B cell (primary cell): ENCODE results near the gene NPC1. TPM values are rescaled to one million over a fixed set of nuclear protein-coding genes. Genes with fewer than 3 reads are reported as not detected.
A peak's percentile ranks its signal among the peaks of the same experiment; 100 is the strongest.

Experiments
- ATAC-seq: fragments of 200-7000 bp; cut with Tn5 transposase; one replicate; pipeline ENCODE4 v1.10.0; 2021; ENCODE audit warnings: low read depth, mild to moderate bottlenecking, moderate number of reproducible peaks, moderate library complexity
- CTCF ChIA-PET: fragments of 350-600 bp; sonication (Branson Sonifier 250); formaldehyde crosslinking; loops from one replicate; lab custom pipeline; 2021; ENCODE audit warnings: antibody characterized with exemption, inconsistent platforms; lab: Charles Lee
- POLR2A ChIA-PET: fragments of 350-600 bp; sonication (Branson Sonifier 250); formaldehyde crosslinking; loops from one replicate; lab custom pipeline; 2021; ENCODE audit warnings: antibody characterized with exemption; lab: Charles Lee
- DNase-seq: peaks from one replicate; pipeline ENCODE4 v3.0.0; 2013
- H2AFZ ChIP-seq: 2 replicates; pipeline ENCODE4 v1.6.1; 2012; ENCODE audit warnings: mild to moderate bottlenecking, low read depth, low read length; ENCODE audit not compliant: insufficient read depth, poor library complexity, severe bottlenecking
- H3K27ac ChIP-seq, 2 donors: 1 replicate in 1 of 2; 2 replicates in 1 of 2; pipeline ENCODE4 v1.5.1; 2012 to 2013; ENCODE audit warnings: low read length in 2 of 2, mild to moderate bottlenecking in 2 of 2, moderate library complexity in 1 of 2
- H3K27me3 ChIP-seq, 4 experiments: fragments of 200-600 bp in 1 of 4; sonication (generic) in 1 of 4; replicated peaks in 1 of 4; 1 replicate in 2 of 4; 2 replicates in 2 of 4; pipeline versions ENCODE4 v1.6.1 to v1.7.0; 2013 to 2016; ENCODE audit warnings: low read length in 3 of 4, mild to moderate bottlenecking in 2 of 4, mixed read lengths in 1 of 4, moderate library complexity in 1 of 4; ENCODE audit not compliant: insufficient read depth in 4 of 4, control insufficient read depth in 3 of 4; ENCODE audit errors: control extremely low read depth in 1 of 4
- H3K36me3 ChIP-seq, 2 experiments: replicated peaks in 1 of 2; 1 replicate in 1 of 2; 2 replicates in 1 of 2; pipeline versions ENCODE4 v1.6.1 to v1.7.1; 2013; ENCODE audit warnings: low read length in 1 of 2; ENCODE audit not compliant: insufficient read depth in 2 of 2, control insufficient read depth in 1 of 2; ENCODE audit errors: control extremely low read depth in 1 of 2, extremely low read depth in 1 of 2
- H3K4me1 ChIP-seq, 2 donors: fragments of 200-600 bp in 1 of 2; sonication (generic) in 1 of 2; 1 replicate in 1 of 2; 2 replicates in 1 of 2; pipeline versions ENCODE4 v1.5.1 to v1.6.1; 2013 to 2017; ENCODE audit warnings: low read length in 2 of 2; ENCODE audit not compliant: control insufficient read depth in 2 of 2, insufficient read depth in 2 of 2
- H3K4me2 ChIP-seq: replicated peaks from 2 replicates; pipeline ENCODE3; 2012; ENCODE audit warnings: mild to moderate bottlenecking, low read depth, low read length; ENCODE audit not compliant: poor library complexity, severe bottlenecking
- H3K4me3 ChIP-seq, 5 experiments: fragments of 200-600 bp in 1 of 5; sonication (generic) in 1 of 5; 1 replicate in 3 of 5; 2 replicates in 2 of 5; pipeline versions ENCODE4 v1.5.1 to v1.7.0; 2011 to 2016; ENCODE audit warnings: low read length in 4 of 5, mild to moderate bottlenecking in 4 of 5, low read depth in 2 of 5, control low read depth in 1 of 5, moderate library complexity in 1 of 5; ENCODE audit not compliant: insufficient read depth in 1 of 5; ENCODE audit errors: control extremely low read depth in 1 of 5, extremely low read depth in 1 of 5
- H3K79me2 ChIP-seq: fragments of 200-600 bp; sonication (generic); one replicate; pipeline ENCODE4 v1.6.0; 2016; ENCODE audit warnings: low read length; ENCODE audit not compliant: control insufficient read depth, insufficient read depth
- H3K9ac ChIP-seq: fragments of 200-600 bp; sonication (generic); 2 replicates; pipeline ENCODE4 v1.6.1; 2017; ENCODE audit warnings: mild to moderate bottlenecking, low read length, moderate library complexity
- H3K9me3 ChIP-seq, 3 donors: one replicate each; pipeline versions ENCODE4 v1.6.1 to v1.7.1; 2013; ENCODE audit warnings: low read length in 2 of 3; ENCODE audit not compliant: control insufficient read depth in 2 of 3, insufficient read depth in 1 of 3; ENCODE audit errors: control extremely low read depth in 1 of 3
- H4K20me1 ChIP-seq: 2 replicates; pipeline ENCODE4 v1.6.0; 2012; ENCODE audit warnings: mild to moderate bottlenecking, low read length; ENCODE audit not compliant: insufficient read depth, control insufficient read depth, poor library complexity, severe bottlenecking
- H3K27ac Mint-ChIP-seq: one replicate; pipeline ENCODE4 v1.8.0; 2021; ENCODE audit warnings: mixed read lengths
- H3K27me3 Mint-ChIP-seq: one replicate; pipeline ENCODE4 v1.8.0; 2021; ENCODE audit warnings: mixed read lengths
- H3K4me1 Mint-ChIP-seq: one replicate; pipeline ENCODE4 v1.8.0; 2021; ENCODE audit warnings: mixed read lengths
- H3K4me3 Mint-ChIP-seq: one replicate; pipeline ENCODE4 v1.8.0; 2021; ENCODE audit warnings: mixed read lengths
- H3K9me3 Mint-ChIP-seq: one replicate; pipeline ENCODE4 v1.8.0; 2022; ENCODE audit warnings: mixed read lengths; ENCODE audit not compliant: insufficient read depth
- EZH2 ChIP-seq: IDR thresholded peaks from 2 replicates; pipeline ENCODE4 v1.6.1; 2012; ENCODE audit warnings: borderline replicate concordance, low read depth, mild to moderate bottlenecking, moderate library complexity, low read length; ENCODE audit not compliant: insufficient read depth, poor library complexity, severe bottlenecking
- WGBS: methylation state at CpG from one replicate; pipeline ENCODE4 v1.1.5; 2013; ENCODE audit warnings: missing lambda C conversion rate; ENCODE audit not compliant: insufficient coverage; 5-methylcytosine and 5-hydroxymethylcytosine counted together
- intact Hi-C: fragments of 100-400 bp; cut with micrococcal nuclease; formaldehyde crosslinking; loops from one replicate; pipeline ENCODE4 v1.10.0; 2022
- polyA plus RNA-seq: library from polyadenylated mRNA; depleted of rRNA; stranded (reverse); fragments of >200 nt; gene quantifications from 2 replicates; pipeline ENCODE4 v1.2.3, GENCODE V29; 2012
- total RNA-seq, 2 donors: library from RNA; stranded (reverse); fragments of 120-200 nt in 1 of 2; gene quantifications; 1 replicate in 1 of 2; 2 replicates in 1 of 2; pipeline versions ENCODE4 v1.2.3 to v1.2.4, GENCODE V29; 2013 to 2022
- TF ChIP-seq, protein P1 (sequence below): fragments of 200-600 bp; IDR thresholded peaks from one replicate; pipeline ENCODE4 v1.8.0; 2022; ENCODE audit warnings: antibody characterized with exemption, mild to moderate bottlenecking

Gene NPC1
- total and polyA plus RNA-seq, 2 donors (not counting 1 experiment from before 2014, with no cell fraction given): 17.5 to 44.4 TPM

DNA sequence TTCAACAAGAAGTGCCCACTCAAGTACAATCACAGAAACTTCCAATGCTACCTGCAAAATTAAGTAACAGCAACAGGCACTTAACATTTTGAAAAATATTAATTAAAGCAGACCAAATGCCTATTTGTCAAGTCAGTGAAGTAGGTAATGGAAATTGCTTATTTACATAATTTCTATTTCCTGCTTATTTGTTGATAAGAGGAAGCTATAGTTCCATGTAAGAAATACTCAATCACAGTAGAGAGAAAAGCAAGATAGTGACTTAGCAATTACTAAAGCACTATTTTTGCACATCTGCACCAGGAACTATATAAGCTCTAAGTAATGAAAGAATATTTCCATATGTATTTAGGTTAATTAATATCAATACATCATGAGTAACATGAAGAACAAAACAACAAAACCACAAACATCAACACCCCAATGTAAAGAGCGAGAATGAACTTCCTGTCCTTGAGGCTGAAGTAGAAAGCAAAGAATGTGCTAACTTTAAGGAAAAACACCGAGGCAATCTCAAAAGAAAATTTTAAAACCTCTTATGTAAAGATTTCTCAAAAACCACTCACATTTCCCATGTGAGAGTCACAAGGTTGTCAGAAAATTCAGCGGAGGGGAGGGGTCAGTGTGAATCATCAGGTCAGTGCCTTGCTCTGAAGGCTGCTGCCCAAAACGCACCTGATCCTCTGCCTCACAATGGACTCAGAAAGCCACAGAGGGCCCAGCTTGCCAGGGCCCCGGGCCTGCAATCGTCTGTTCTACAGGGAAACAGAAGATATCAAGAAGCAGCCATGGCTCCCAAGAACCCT is 12.5 kb downstream of the NPC1 start:
- ChIA-PET CTCF (no interaction called here), POLR2A (no interaction called here)
- H3K4me3 Mint-ChIP-seq: no peak overlapping the region
- no peak overlapping the region for H3K27ac Mint-ChIP-seq
- H3K4me3 ChIP-seq: no peak overlapping the region
- H3K4me2 ChIP-seq: peak overlapping the region; percentile 26
- H3K79me2 ChIP-seq: peaks cover 25% of the 10 kb centered on the region
- no peak overlapping the region for H3K9ac ChIP-seq
- no peaks in the 10 kb centered on the region for H3K27me3 ChIP-seq
- no peaks in the 10 kb centered on the region for H3K27me3 Mint-ChIP-seq
- peak overlapping the region; percentile 14 to 23 for H3K27ac ChIP-seq
- intact Hi-C loops: no loop called here
- H3K9me3 Mint-ChIP-seq: no peaks in the 10 kb centered on the region
- peaks cover 8% of the 10 kb centered on the region for H4K20me1 ChIP-seq
- 50% methylated on average over 4 of the region's 6 CpGs for WGBS
- peaks cover 20% of the 10 kb centered on the region for H3K4me1 Mint-ChIP-seq
- no peak for TF ChIP-seq EZH2
- TF ChIP-seq, protein P1, sequence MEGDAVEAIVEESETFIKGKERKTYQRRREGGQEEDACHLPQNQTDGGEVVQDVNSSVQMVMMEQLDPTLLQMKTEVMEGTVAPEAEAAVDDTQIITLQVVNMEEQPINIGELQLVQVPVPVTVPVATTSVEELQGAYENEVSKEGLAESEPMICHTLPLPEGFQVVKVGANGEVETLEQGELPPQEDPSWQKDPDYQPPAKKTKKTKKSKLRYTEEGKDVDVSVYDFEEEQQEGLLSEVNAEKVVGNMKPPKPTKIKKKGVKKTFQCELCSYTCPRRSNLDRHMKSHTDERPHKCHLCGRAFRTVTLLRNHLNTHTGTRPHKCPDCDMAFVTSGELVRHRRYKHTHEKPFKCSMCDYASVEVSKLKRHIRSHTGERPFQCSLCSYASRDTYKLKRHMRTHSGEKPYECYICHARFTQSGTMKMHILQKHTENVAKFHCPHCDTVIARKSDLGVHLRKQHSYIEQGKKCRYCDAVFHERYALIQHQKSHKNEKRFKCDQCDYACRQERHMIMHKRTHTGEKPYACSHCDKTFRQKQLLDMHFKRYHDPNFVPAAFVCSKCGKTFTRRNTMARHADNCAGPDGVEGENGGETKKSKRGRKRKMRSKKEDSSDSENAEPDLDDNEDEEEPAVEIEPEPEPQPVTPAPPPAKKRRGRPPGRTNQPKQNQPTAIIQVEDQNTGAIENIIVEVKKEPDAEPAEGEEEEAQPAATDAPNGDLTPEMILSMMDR: no peak
- DNase-seq (no peak), ATAC-seq (no peak)
- H3K36me3 ChIP-seq: peaks cover 3 to 31% of the 10 kb centered on the region in 2 experiments
- H3K4me1 ChIP-seq: peaks cover 4 to 8% of the 10 kb centered on the region in 2 donors
- no peaks in the 10 kb centered on the region for H3K9me3 ChIP-seq
- no peak overlapping the region for H2AFZ ChIP-seq

DNA sequence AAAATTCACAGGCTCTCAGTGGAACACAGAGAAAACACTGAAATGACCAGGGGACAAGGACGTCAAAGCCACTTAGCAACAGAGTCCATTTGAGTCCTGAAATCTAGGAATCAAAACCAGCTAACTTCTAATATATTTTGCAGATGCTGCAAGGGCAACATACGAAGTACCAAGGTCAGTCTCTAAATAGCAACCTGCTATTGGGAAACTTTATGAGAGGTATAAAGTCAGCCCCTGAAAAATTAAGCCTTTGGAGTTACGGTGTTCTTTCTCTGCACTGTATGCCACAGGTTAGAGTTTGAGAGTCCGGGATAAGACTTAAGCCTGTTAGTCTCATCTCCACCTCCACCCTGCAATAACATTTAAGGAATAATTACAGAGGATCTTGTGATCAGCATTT is 13.3 kb downstream of the NPC1 start:
- Mint-ChIP-seq H3K27me3 (no peaks in the 10 kb centered on the region), H3K9me3 (no peaks in the 10 kb centered on the region), H3K27ac (no peak overlapping the region), H3K4me1 (peaks cover 18% of the 10 kb centered on the region), H3K4me3 (no peak overlapping the region)
- Histone ChIP-seq H3K27me3 (no peaks in the 10 kb centered on the region), H2AFZ (no peak overlapping the region), H4K20me1 (peaks cover under 1% of the 10 kb centered on the region), H3K4me1 (peaks cover 4 to 8% of the 10 kb centered on the region in 2 donors), H3K9ac (no peak overlapping the region), H3K4me3 (no peak overlapping the region), H3K36me3 (peaks cover 3 to 39% of the 10 kb centered on the region in 2 experiments), H3K4me2 (no peak overlapping the region), H3K9me3 (no peaks in the 10 kb centered on the region), H3K27ac (no peak overlapping the region), H3K79me2 (peaks cover 18% of the 10 kb centered on the region)
- no CpG with 5 or more reads among the region's 4 CpGs for WGBS
- TF ChIP-seq EZH2: no peak
- TF ChIP-seq, protein P1: no peak
- intact Hi-C loops: no loop called here
- DNase-seq (no peak), ATAC-seq (no peak)
- CTCF ChIA-PET: interaction anchor here (1.7 kb wide), 1 partner anchor 25 kb away, joined by 4 read pairs; no protein-coding TSS in a partner anchor
- POLR2A ChIA-PET: no interaction called here
